NCI-H82 treated with DMSO at 0.1 percent for 48 hours (cell line): Measurements from ENCODE around the gene PTPN23.

Experiments
- DNase-seq: peaks from one replicate; lab custom pipeline; 2025; ENCODE audit not compliant: unreplicated experiment; lab: John Stamatoyannopoulos, UW

Gene PTPN23

GRCh38 chr3:47419083-47420043 lies 38.5 kb downstream of the PTPN23 start:
- DNase-seq, result no peak

- DNase-seq, result no peak
Observed at GRCh38 chr3:47420044-47420430, 39.2 kb downstream of the PTPN23 start.

DNA sequence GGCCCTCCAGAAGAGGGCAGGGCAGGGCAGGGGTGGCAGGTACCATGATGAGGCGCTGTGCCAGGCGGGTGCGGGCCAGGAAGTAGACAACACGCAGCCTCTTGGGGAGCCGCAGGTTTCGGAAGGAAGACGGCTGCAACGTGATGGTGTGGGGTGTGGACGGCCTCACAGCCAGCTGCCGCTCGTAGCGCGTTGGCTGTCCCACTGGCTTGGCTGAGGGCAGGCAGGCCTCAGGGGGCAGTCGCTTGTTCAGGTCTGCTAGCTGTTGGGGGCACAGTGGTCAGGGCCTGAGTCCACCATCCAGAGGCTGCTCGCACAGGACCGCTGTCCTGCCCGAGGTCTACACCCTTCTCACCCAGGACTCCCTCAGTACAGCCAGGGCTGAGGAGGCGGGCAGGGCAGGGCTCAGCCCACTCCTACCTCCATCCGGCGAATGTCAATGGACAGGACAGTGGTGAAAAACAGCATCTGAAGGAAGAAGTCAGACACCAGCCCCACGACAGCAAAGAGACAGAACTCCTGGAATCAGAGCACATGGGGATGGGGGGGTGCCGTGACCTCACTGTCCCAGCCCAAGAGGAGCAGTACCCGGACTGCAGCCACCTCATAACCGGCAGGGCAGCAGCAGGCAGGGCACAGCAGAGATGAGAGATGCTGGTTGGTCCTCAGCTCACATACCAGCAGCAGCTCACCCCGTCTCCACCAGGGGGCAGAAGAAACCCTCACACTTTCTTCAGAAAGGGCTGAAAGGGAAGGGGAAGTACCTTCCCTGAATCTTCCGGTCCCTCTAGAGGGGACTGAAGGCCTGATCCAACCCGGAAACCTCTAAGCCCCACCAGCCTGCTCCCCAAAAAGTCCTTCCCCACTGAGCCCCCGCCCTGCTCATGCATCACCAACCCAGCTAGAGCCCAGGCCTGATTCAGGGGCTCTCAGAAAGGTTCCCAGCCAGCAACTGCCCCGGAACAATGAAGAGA lies 40.0 kb downstream of the PTPN23 start:
- peak; percentile 31 for DNase-seq

- no peak for DNase-seq
Observed at GRCh38 chr3:47421741-47422649, 41.2 kb downstream of the PTPN23 start.

- no peak for DNase-seq
Observed at GRCh38 chr3:47422743-47423142, 41.9 kb downstream of the PTPN23 start.

- DNase-seq, result no peak
Observed at GRCh38 chr3:47423548-47424145, 42.8 kb downstream of the PTPN23 start.

DNA sequence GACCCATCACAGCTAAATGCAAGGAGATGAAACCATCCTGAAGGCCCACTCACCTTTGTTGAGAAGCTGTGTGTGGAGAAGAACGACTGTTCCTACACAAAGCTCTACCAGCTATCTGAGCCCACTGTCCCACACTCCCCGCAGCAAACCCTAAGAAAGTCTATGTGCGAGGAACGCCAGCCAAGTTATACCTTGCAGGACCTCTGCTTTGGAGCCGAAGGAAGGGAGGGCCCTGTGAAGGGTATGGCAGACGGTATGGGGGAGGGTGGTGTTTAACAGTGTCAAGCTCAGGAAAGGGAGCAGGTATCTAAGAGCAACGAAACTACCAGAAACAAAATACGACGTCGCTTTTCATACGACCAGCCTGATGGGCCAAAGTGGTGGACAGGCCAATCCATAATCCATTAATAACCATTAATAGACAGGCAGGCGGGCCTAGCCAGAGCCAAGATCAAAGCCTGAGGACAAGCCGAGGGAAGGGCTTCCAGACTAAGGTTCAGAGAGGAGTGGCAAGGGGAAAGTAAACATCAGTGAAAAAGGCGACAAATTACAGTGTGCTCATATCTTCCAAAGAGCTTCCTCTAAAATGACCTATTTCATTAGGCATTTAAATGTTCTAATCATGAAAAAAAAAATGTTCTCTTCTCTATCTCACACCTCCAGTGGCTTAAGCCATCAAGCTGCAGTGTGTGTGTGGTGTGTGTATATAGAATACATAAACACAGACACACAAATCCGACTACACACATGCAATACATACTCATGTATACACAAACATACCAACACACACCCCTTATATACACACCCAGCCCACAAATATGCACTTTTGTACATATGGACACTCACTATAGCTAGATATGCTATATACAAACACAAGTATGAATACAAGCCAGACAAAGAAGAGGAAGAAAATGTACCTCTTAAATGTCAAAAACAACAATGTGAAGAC lies 43.9 kb downstream of the PTPN23 start:
- DNase-seq, result no peak

GRCh38 chr3:47425383-47425778 lies 44.6 kb downstream of the PTPN23 start:
- DNase-seq, result no peak

GRCh38 chr3:47425959-47426358 lies 45.1 kb downstream of the PTPN23 start:
- no peak for DNase-seq

DNA sequence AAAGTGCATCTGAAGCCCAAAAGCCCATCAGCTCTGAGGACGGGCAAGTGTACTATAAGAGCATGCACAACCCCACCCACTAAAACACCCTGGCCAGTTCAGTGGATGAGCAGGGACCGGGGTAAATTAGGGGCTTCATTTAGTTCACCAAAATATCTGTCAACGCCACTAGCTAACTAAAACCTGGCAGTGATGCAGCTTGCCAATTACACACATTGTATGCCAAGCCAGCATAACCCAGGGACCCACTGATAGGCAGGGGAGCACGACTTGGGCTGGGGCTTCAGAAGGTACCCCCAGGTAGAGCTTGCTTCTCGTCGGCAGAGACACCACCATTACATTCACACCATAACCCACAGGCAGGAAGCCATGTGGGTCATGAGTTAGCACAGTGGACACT lies 47.0 kb downstream of the PTPN23 start:
- no peak for DNase-seq

- no peak for DNase-seq
Observed at GRCh38 chr3:47428662-47429061, 47.8 kb downstream of the PTPN23 start.

- DNase-seq, result no peak
Observed at GRCh38 chr3:47429476-47430270, 48.9 kb downstream of the PTPN23 start.

DNA sequence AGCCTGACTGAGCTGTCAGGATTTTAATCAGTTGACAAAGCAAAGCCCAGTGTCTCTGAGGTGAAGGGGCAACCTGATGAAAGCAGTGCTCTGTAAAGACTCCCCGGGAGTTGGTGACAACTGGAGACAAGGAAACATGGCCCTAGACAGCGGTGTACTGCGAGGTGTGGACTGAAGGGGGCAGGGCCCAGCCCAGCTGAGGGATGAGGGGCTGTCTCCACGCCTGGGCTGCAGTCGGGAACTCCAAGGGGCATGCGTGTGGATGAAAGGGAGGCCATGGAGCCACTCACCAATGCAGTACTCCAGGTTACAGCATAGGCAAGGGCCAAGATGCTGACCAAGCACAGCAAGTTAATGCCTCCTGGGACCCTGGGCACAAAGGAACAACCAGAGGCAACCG lies 49.8 kb downstream of the PTPN23 start:
- DNase-seq, result no peak

- DNase-seq, result no peak
Observed at GRCh38 chr3:47431225-47431624, 50.4 kb downstream of the PTPN23 start.

DNA sequence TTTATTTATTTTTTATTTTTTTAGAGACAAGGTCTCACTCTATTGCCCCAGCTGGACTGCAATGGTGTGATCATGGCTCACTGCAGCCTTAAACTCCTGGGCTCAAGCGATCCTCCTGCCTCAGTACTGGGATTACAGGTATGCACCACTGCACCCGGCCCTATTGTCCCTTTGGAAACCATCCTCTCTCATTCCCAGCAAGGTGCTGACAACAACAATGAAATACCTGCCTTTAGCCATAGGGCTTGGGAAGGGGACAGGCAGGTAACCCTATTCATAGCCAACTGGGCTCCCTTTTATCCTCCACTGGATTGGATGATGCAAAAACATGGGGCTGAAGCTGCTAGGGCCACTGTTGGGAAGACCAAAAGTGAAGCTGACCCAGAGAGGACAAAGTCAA lies 51.9 kb downstream of the PTPN23 start:
- no peak for DNase-seq

DNA sequence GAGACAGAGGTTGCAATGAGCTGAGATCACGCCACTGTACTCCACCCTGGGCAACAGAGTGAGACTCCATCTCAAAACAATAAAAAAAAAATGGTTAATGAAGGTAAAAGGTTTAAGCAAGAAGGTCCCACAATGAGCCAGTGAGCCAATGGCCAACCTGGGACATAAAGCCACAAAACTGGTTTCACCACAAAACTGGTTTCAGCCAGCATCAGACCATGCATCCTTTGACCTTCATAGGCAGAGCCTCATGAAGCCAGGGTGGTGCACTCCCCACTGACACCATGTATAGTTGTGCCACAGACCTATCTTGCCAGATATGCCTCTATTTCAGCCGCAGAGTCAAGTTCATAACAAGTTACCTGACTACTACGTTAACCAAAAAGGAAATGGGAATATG lies 53.0 kb downstream of the PTPN23 start:
- no peak for DNase-seq

DNA sequence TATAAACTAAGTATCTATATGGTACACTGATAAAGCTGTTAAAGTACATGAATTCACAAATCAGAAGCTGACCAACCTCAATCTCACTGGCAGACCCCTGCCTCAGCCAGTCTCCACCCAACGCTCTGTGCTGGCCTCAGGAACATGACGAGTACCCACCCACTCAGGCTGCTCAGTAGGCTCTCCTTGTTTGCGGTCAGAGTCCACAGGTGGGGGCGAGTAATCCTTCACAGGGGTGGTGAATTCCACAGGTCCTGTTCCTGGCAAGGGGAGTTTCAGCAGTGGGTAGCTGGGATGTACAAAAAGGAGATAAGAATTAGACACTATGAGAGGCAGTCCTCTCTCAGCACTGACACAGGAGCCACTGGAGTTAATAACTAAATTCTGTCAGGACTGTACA lies 54.0 kb downstream of the PTPN23 start:
- no peak for DNase-seq

DNA sequence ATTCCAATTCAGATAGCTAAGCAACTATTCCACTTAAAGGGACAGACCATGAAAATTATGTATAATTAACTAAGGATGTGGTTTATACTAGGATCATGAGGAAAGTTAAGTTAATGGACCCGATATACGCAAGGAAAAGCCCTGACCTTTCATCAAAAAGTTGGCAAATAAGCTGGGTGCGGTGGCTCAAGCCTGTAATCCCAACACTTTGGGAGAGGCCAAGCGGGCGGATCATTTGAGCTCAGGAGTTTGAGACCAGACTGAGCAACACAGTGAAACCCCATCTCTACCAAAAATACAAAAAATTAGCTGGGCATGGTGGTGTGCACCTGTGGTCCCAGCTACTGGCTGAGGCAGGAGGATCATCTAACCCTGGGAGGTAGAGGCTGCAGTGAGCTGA lies 55.4 kb downstream of the PTPN23 start:
- DNase-seq, result no peak
